ENCODE data around the gene PLCB2. TPM values are rescaled to one million over a fixed set of nuclear protein-coding genes. Genes with fewer than 3 reads are reported as not detected.

Gene PLCB2
- total RNA-seq, 4 donors from 2014 or later = 0.34 to 3.0 (median 2.0) TPM

DNA sequence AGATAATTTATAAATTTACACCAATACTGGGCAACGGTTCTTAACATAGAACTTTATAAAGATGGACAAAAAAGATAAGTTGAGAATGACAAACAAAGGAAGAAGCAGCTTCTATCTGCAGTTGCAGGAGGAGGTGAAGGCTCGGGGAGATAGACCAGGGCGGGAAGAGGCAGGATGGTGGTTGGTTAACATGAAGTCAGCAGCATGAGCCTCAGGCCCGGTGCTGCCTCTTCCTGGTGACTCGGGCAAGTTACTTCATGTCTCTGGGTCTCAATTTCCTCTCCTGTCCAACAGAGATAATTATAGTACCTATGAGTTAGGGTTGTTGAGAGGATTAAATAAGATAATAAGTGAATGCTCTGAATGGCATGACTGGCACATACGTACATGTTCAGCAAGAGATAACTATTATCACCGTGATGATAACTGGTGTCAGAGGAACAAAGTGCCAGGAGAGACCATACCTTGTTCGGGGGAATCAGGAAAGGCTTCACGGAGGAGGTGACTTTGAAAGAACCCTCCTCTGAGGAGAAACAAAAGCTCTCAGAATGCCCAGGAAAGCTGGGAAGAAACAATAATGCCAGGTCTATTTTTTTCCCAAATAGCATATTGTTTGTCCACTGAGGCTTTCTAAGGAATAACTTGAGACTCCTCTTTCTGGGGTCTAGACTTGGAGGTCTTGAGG, 64.5 kb downstream of the PLCB2 start:
- Histone ChIP-seq H3K27me3 (peaks cover 8% of the 10 kb centered on the region), H3K4me3 (no peak overlapping the region), H3K27ac (peak overlapping the region; percentile 3), H3K4me1 (peaks cover 87% of the 10 kb centered on the region), H3K36me3 (no peaks in the 10 kb centered on the region), H3K9me3 (no peaks in the 10 kb centered on the region)
- TF ChIP-seq, protein P1, sequence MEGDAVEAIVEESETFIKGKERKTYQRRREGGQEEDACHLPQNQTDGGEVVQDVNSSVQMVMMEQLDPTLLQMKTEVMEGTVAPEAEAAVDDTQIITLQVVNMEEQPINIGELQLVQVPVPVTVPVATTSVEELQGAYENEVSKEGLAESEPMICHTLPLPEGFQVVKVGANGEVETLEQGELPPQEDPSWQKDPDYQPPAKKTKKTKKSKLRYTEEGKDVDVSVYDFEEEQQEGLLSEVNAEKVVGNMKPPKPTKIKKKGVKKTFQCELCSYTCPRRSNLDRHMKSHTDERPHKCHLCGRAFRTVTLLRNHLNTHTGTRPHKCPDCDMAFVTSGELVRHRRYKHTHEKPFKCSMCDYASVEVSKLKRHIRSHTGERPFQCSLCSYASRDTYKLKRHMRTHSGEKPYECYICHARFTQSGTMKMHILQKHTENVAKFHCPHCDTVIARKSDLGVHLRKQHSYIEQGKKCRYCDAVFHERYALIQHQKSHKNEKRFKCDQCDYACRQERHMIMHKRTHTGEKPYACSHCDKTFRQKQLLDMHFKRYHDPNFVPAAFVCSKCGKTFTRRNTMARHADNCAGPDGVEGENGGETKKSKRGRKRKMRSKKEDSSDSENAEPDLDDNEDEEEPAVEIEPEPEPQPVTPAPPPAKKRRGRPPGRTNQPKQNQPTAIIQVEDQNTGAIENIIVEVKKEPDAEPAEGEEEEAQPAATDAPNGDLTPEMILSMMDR (IDR thresholded peaks at IDR 0.05) = no peak
- TF ChIP-seq POLR2A (IDR thresholded peaks at IDR 0.05) (no peak), POLR2AphosphoS5 (IDR thresholded peaks at IDR 0.05) (no peak), EP300 (IDR thresholded peaks at IDR 0.05) (no peak)
- peak in 1 of 2 donors; percentile 37 for DNase-seq (ENCODE audit: low spot score in 2 of 2)
- WGBS = 58% methylated on average over 9 of the region's 9 CpGs

DNA sequence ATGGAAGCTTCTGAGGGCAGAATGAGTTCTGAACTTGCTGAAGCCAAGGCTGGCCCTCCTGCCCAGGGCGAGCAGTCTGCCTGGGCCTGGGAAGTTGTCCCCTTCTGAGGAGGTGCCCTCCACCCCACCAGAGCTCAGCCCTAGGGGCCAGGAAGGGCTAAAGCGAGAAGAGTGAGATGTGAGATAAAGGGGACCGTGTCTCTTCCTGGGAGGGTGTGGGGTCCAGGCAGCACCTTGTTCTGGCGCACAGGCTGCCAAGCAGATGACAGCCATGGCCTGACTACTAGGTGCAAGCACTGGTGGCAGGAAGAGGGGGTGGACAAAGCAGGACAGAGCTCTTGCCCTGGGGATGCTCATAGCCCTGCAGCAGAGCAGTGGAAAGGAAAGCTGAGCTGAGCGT, 65.1 kb downstream of the PLCB2 start:
- peak overlapping the region; percentile 3 for H3K27ac ChIP-seq
- no peak for TF ChIP-seq POLR2A (IDR thresholded peaks at IDR 0.05)
- no peak for TF ChIP-seq POLR2AphosphoS5 (IDR thresholded peaks at IDR 0.05)
- TF ChIP-seq EP300 (IDR thresholded peaks at IDR 0.05) = no peak
- TF ChIP-seq, protein P1 (IDR thresholded peaks at IDR 0.05) = no peak

DNA sequence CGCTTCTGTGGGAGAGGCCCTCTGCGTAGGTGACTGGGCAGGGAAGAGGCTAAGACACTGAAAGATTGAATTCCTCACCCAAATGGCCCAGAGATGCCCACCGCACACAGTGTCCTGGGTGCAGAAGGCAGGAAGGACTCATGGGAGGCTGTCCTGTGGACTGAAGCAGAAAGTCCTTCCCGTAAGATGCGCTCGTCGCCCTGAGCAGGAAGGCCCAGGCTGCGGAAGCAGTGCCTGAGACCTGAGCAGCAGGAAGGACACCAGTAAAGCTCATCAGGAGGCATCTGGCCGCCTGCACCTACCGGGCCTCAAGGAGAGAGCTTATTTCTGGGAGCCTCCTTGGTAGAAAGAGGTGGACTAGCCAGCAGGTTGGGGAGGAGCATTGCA, 65.5 kb downstream of the PLCB2 start:
- Histone ChIP-seq H3K4me1 (peaks cover 81% of the 10 kb centered on the region), H3K27ac (peak overlapping the region; percentile 3)

More for the DNA sequence above, 65.1 kb downstream of the PLCB2 start:
- 74% methylated on average over 3 of the region's 5 CpGs for WGBS
- peak in 1 of 2 donors; percentile 46 for DNase-seq (ENCODE audit: low spot score in 2 of 2)
- Histone ChIP-seq H3K4me3 (peak overlapping the region; percentile 42), H3K9me3 (no peaks in the 10 kb centered on the region), H3K4me1 (peaks cover 81% of the 10 kb centered on the region), H3K36me3 (no peaks in the 10 kb centered on the region), H3K27me3 (peaks cover 8% of the 10 kb centered on the region)

DNA sequence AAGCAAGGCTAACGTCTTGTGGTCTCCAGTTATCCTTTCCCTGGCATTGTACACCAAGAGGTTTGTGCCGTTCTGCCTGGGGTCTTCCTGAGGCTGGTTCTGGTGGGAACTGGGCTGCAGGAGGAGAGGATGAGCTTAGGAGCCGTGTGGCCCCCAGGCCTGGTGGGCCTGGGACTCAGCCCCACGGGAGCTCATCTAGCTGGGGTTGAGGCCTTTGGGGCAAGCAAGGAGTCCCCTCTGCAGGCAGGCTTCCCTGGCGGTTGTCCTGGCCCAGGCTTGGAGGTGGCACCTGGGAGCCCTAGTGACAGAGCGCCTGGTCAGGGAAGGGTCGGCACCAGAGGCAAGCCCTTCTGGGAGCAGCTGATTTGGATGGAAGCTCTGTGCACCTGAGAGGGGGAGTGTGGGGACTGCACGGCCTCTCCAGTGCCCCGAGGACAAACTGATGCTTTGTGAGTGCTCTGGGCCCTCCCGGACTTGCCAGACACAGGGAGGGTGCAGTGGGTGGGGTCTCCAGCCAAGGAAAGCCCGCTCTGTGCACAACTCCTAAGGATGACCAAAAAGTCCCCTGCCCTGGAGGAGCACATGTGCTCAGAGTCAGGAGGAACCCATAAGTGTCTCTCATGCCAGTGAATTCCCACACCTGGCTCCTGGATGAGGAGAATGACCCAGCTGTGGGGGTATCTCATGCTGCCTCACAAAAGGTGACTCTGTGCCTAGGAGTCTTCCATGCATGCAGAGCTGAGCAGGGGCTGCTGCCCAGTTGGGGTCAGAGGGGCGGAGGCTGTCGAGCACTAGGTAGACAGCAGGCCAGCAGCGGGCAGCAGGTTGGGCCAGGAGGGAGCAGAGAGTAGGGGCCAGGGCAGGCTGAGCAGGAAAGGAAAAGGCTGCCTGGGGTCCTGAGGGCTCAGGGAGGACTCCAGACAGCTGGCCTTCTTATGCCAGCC, 66.2 kb downstream of the PLCB2 start:
- peak overlapping the region; percentile 92 for H3K27ac ChIP-seq
- peaks cover 8% of the 10 kb centered on the region for H3K27me3 ChIP-seq
- no peak for TF ChIP-seq POLR2AphosphoS5 (IDR thresholded peaks at IDR 0.05)
- no peak for TF ChIP-seq EP300 (IDR thresholded peaks at IDR 0.05)
- TF ChIP-seq, protein P1 (IDR thresholded peaks at IDR 0.05) = no peak
- no peak for TF ChIP-seq POLR2A (IDR thresholded peaks at IDR 0.05)
- H3K4me3 ChIP-seq = peak overlapping the region; percentile 42
- DNase-seq (ENCODE audit: low spot score in 2 of 2) = peak in 1 of 2 donors; percentile 54
- no peaks in the 10 kb centered on the region for H3K9me3 ChIP-seq
- no peaks in the 10 kb centered on the region for H3K36me3 ChIP-seq
- WGBS = 48% methylated on average over 7 of the region's 14 CpGs
- peaks cover 74% of the 10 kb centered on the region for H3K4me1 ChIP-seq

More for the DNA sequence above, 65.5 kb downstream of the PLCB2 start:
- peak overlapping the region; percentile 42 for H3K4me3 ChIP-seq
- no peaks in the 10 kb centered on the region for H3K36me3 ChIP-seq
- DNase-seq (ENCODE audit: low spot score in 2 of 2) = peak in 1 of 2 donors; percentile 46
- TF ChIP-seq POLR2A (IDR thresholded peaks at IDR 0.05) (no peak), POLR2AphosphoS5 (IDR thresholded peaks at IDR 0.05) (no peak), EP300 (IDR thresholded peaks at IDR 0.05) (no peak)
- TF ChIP-seq, protein P1 (IDR thresholded peaks at IDR 0.05) = no peak
- H3K27me3 ChIP-seq = peaks cover 8% of the 10 kb centered on the region
- H3K9me3 ChIP-seq = no peaks in the 10 kb centered on the region
- 91% methylated on average over 7 of the region's 10 CpGs for WGBS

All from suprapubic skin (tissue), 4 donors.